ENCODE measurements around the gene MAP3K20.

The MAP3K20 gene

GRCh38 chr2:173043476-173043875 lies 32.2 kb upstream of the MAP3K20 start:
- Mint-ChIP-seq H3K4me3 (no peak overlapping the region), H3K36me3 (ENCODE audit: low read depth) (no peaks in the 10 kb centered on the region), H3K9me3 (no peaks in the 10 kb centered on the region), H3K27me3 (no peaks in the 10 kb centered on the region), H3K27ac (peak overlapping the region; percentile 39), H3K4me1 (ENCODE audit: low read depth) (peaks cover 24% of the 10 kb centered on the region)
- intact Hi-C loops (cut with micrococcal nuclease) = loop anchor here (5.0 kb wide), 1 partner anchor 34 kb away; the partner anchor contains the start of gene MAP3K20

GRCh38 chr2:173043897-173044519 lies 31.6 kb upstream of the MAP3K20 start:
- Mint-ChIP-seq H3K27me3 (no peaks in the 10 kb centered on the region), H3K27ac (peak overlapping the region; percentile 39), H3K36me3 (ENCODE audit: low read depth) (no peaks in the 10 kb centered on the region), H3K4me1 (ENCODE audit: low read depth) (peaks cover 24% of the 10 kb centered on the region), H3K9me3 (no peaks in the 10 kb centered on the region), H3K4me3 (no peak overlapping the region)
- intact Hi-C loops (cut with micrococcal nuclease) = loop anchor here (5.0 kb wide), 1 partner anchor 33 kb away; the partner anchor contains the start of gene MAP3K20

GRCh38 chr2:173044686-173045085 lies 31.0 kb upstream of the MAP3K20 start:
- Mint-ChIP-seq H3K36me3 (ENCODE audit: low read depth) (no peaks in the 10 kb centered on the region), H3K4me3 (no peak overlapping the region), H3K4me1 (ENCODE audit: low read depth) (peaks cover 31% of the 10 kb centered on the region), H3K27me3 (no peaks in the 10 kb centered on the region), H3K27ac (no peak overlapping the region), H3K9me3 (no peaks in the 10 kb centered on the region)
- intact Hi-C loops (cut with micrococcal nuclease) = loop anchor here (5.0 kb wide), 1 partner anchor 33 kb away; the partner anchor contains the start of gene MAP3K20

DNA sequence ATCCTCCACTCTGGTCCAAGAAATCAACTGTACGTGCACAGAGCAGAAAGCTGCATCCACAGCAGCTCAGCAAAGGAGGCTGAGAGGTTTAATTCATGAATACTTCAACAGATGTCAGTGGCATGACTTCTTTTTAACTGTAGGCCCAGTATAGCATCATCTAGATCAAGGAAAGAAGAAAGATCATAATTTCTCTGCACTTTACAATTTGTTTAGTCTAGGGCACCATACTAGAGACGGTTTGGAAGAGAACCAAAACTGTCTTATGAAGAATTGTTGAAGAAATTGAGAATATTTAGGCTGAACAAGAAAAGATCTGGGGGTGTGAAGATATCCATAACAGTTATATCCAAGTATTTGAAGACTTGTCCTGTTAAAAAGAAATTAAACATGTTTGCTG lies 30.5 kb upstream of the MAP3K20 start:
- H3K9me3 Mint-ChIP-seq = no peaks in the 10 kb centered on the region
- H3K27me3 Mint-ChIP-seq = no peaks in the 10 kb centered on the region
- intact Hi-C loops (cut with micrococcal nuclease) = no loop called here
- H3K27ac Mint-ChIP-seq = no peak overlapping the region
- no peaks in the 10 kb centered on the region for H3K36me3 Mint-ChIP-seq (ENCODE audit: low read depth)
- peaks cover 31% of the 10 kb centered on the region for H3K4me1 Mint-ChIP-seq (ENCODE audit: low read depth)
- no peak overlapping the region for H3K4me3 Mint-ChIP-seq

- no peaks in the 10 kb centered on the region for H3K36me3 Mint-ChIP-seq (ENCODE audit: low read depth)
- peaks cover 33% of the 10 kb centered on the region for H3K4me1 Mint-ChIP-seq (ENCODE audit: low read depth)
- H3K27me3 Mint-ChIP-seq = no peaks in the 10 kb centered on the region
- intact Hi-C loops (cut with micrococcal nuclease) = no loop called here
- no peak overlapping the region for H3K27ac Mint-ChIP-seq
- no peaks in the 10 kb centered on the region for H3K9me3 Mint-ChIP-seq
- no peak overlapping the region for H3K4me3 Mint-ChIP-seq
Measured at GRCh38 chr2:173048522-173048896, 27.1 kb upstream of the MAP3K20 start.

DNA sequence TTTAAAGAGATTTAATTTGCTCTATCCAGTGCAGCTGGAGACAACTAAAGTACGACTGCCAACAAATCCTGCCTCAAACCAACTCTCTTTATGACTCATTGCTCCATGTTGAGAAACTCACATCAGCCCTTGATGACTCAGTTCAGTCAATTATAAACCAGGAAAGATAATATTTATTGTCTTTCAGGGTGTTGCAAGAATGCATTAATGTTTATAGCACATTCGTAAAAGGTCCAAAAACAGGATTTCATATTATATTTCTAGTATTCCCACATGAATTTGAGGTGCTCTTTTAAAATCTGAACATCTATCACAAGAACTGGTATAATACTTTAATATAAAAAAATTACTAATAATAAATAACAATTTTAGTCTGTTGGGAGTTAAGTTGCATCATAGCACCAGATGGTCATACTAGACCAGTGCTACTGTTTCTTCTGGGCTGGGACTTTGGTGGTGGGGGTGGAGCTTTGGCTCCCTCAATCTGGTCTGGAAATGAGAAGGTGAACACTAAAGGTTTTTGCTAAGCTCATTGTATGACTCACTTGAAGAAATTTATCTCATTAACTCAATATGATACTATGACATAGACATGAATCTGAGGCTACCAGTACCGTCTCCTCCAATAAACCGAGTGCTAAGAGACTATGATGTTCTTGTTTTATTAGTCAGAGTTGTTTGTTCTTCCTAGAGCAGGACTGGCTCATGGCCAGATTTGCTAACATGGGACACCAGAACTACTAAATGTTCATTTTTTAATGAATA lies 26.6 kb upstream of the MAP3K20 start:
- H3K4me1 Mint-ChIP-seq (ENCODE audit: low read depth) = peaks cover 29% of the 10 kb centered on the region
- no peak overlapping the region for H3K4me3 Mint-ChIP-seq

GRCh38 chr2:173049831-173050230 lies 25.8 kb upstream of the MAP3K20 start:
- Mint-ChIP-seq H3K4me1 (ENCODE audit: low read depth) (peaks cover 29% of the 10 kb centered on the region), H3K36me3 (ENCODE audit: low read depth) (no peaks in the 10 kb centered on the region), H3K27me3 (no peaks in the 10 kb centered on the region), H3K4me3 (no peak overlapping the region), H3K27ac (no peak overlapping the region), H3K9me3 (no peaks in the 10 kb centered on the region)
- intact Hi-C loops (cut with micrococcal nuclease) = no loop called here

More for the DNA sequence above, 26.6 kb upstream of the MAP3K20 start:
- Mint-ChIP-seq H3K27me3 (no peaks in the 10 kb centered on the region), H3K36me3 (ENCODE audit: low read depth) (no peaks in the 10 kb centered on the region), H3K27ac (no peak overlapping the region), H3K9me3 (no peaks in the 10 kb centered on the region)
- intact Hi-C loops (cut with micrococcal nuclease) = no loop called here

GRCh38 chr2:173050684-173051083 lies 25.0 kb upstream of the MAP3K20 start:
- no peaks in the 10 kb centered on the region for H3K9me3 Mint-ChIP-seq
- H3K27ac Mint-ChIP-seq = no peak overlapping the region
- H3K36me3 Mint-ChIP-seq (ENCODE audit: low read depth) = no peaks in the 10 kb centered on the region
- no peak overlapping the region for H3K4me3 Mint-ChIP-seq
- intact Hi-C loops (cut with micrococcal nuclease) = no loop called here
- no peaks in the 10 kb centered on the region for H3K27me3 Mint-ChIP-seq
- peaks cover 36% of the 10 kb centered on the region for H3K4me1 Mint-ChIP-seq (ENCODE audit: low read depth)

DNA sequence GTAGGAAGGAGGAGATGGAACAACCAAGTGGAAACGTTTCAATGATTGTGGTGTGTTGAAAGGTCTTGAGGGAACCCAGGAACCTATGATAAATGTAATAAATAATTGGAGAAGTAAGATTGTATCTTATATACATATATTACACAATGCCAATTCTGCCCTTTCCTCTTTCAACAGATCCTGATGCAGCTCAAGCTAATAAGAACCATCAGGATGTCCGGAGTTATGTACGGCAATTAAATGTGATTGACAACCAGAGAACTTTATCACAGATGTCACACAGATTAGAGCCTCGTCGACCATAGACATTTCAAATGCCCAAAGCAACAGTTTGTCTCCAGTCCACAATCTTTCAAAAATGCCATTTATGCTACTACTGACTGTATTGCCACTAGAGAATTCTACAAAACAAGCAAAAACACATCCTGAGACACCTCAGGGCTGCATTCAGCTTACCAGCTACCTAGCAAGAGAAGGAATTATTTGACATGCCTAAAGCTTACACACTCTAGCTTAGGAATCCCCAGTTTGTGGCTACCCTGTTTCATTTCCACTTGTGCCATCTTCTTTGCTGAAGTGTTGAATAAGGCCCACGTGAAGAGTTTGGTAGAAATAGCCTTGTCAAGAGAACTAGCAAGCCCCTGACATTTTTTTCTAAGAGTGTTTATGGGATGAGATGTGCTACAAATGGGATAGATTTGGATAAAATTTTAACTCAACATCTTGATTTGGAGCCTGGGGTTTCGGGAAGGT lies 24.0 kb upstream of the MAP3K20 start:
- Mint-ChIP-seq H3K4me3 (no peak overlapping the region), H3K9me3 (no peaks in the 10 kb centered on the region), H3K27ac (peak overlapping the region; percentile 41), H3K27me3 (no peaks in the 10 kb centered on the region), H3K4me1 (ENCODE audit: low read depth) (peaks cover 43% of the 10 kb centered on the region), H3K36me3 (ENCODE audit: low read depth) (no peaks in the 10 kb centered on the region)
- intact Hi-C loops (cut with micrococcal nuclease) = no loop called here

DNA sequence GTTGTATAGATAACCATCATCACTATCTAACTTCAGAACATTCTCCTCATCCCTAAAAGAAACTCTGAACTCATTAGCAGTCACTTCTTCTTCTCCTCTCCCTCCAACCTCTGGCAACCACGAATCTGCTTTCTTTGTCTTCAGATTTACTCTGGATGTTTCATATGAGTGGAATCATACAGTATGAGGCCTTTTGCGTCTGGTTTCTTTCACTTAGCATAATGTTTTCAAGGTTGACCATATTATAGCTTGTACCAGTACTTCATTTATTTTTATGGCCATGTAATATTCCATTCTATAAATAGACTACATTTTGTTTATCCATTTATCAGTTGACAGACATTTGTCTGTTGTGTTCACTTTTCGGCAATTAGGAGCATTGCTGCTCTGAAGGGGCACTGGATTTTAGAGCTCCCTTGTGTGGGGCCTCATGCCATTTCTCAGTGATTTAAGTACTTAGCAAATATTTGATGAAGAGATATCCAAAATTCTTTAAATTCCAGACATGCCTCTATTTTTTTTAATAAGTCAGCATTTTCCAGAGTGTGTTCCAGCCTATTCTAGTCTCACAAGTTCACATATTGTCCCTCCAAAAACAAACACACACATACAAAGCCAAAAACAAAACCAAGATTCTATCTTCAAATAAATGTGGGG lies 22.5 kb upstream of the MAP3K20 start:
- no peaks in the 10 kb centered on the region for H3K9me3 Mint-ChIP-seq
- H3K27ac Mint-ChIP-seq = no peak overlapping the region
- H3K36me3 Mint-ChIP-seq (ENCODE audit: low read depth) = no peaks in the 10 kb centered on the region
- peaks cover 52% of the 10 kb centered on the region for H3K4me1 Mint-ChIP-seq (ENCODE audit: low read depth)
- peaks cover 5% of the 10 kb centered on the region for H3K27me3 Mint-ChIP-seq
- H3K4me3 Mint-ChIP-seq = no peak overlapping the region
- intact Hi-C loops (cut with micrococcal nuclease) = no loop called here

- Mint-ChIP-seq H3K4me1 (ENCODE audit: low read depth) (peaks cover 55% of the 10 kb centered on the region), H3K27me3 (peaks cover 5% of the 10 kb centered on the region), H3K4me3 (no peak overlapping the region), H3K27ac (no peak overlapping the region), H3K36me3 (ENCODE audit: low read depth) (no peaks in the 10 kb centered on the region), H3K9me3 (no peaks in the 10 kb centered on the region)
- intact Hi-C loops (cut with micrococcal nuclease) = no loop called here
Measured at GRCh38 chr2:173054466-173054865, 21.2 kb upstream of the MAP3K20 start.

GRCh38 chr2:173056705-173057364 lies 18.8 kb upstream of the MAP3K20 start:
- Mint-ChIP-seq H3K4me3 (no peak overlapping the region), H3K27me3 (peaks cover 5% of the 10 kb centered on the region), H3K36me3 (ENCODE audit: low read depth) (no peaks in the 10 kb centered on the region), H3K4me1 (ENCODE audit: low read depth) (peaks cover 57% of the 10 kb centered on the region), H3K27ac (peak overlapping the region; percentile 57), H3K9me3 (no peaks in the 10 kb centered on the region)
- intact Hi-C loops (cut with micrococcal nuclease) = no loop called here

DNA sequence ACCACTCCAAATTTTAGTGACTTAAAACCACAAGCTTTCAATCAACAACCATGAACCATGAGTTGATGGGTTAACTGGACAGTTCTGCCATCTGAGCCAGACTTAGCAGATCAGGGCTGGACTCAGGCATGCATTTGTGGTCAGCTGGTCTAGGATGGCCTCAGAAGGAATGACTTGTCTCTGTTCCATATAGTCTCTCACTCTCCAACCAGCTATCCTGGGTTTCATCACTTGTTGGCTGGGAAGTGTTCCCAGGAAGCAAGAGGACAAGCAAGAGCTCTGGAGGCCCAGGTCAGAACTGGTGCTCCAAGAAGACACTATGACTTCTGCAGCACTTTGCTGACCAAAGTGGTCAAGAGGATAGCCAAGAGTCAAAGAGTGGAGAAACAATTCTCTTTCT lies 17.5 kb upstream of the MAP3K20 start:
- Mint-ChIP-seq H3K27ac (no peak overlapping the region), H3K4me3 (no peak overlapping the region), H3K9me3 (no peaks in the 10 kb centered on the region), H3K36me3 (ENCODE audit: low read depth) (no peaks in the 10 kb centered on the region), H3K4me1 (ENCODE audit: low read depth) (peaks cover 54% of the 10 kb centered on the region), H3K27me3 (peaks cover 5% of the 10 kb centered on the region)
- intact Hi-C loops (cut with micrococcal nuclease) = no loop called here
